Measurements from ENCODE around the gene CCDC78. TPM values are rescaled to one million over a fixed set of nuclear protein-coding genes. Genes with fewer than 3 reads are reported as not detected.
"Not testable (repeated sequence)": the region's sequence is repeated elsewhere in the genome, so short reads cannot be mapped to it uniquely, and the experiment has no call there.

CCDC78 gene
- total RNA-seq, 1 donor from 2014 or later = 1.3 TPM

GRCh38 chr16:761625-762513, 35.6 kb upstream of the CCDC78 start:
- DNase-seq (ENCODE audit: low read depth, low spot score) = no peak

- no peak for DNase-seq (ENCODE audit: low read depth, low spot score)
Measured at GRCh38 chr16:760545-761343, 34.5 kb upstream of the CCDC78 start, which contains the start of gene MSLN. Gene MSLN (plus strand): TSS chr16:760734. CDS start chr16:762681, 1,947 bp downstream.

GRCh38 chr16:760065-760464, 33.8 kb upstream of the CCDC78 start:
- DNase-seq (ENCODE audit: low read depth, low spot score) = no peak

- DNase-seq (ENCODE audit: low read depth, low spot score) = no peak
Measured at GRCh38 chr16:759110-759910, 33.1 kb upstream of the CCDC78 start.

- no peak for DNase-seq (ENCODE audit: low read depth, low spot score)
Measured at GRCh38 chr16:756428-756827, 30.2 kb upstream of the CCDC78 start.

GRCh38 chr16:754656-755055, 28.4 kb upstream of the CCDC78 start:
- DNase-seq (ENCODE audit: low read depth, low spot score) = no peak

- not testable (repeated sequence) for DNase-seq (ENCODE audit: low read depth, low spot score)
Measured at GRCh38 chr16:754121-754607, 27.9 kb upstream of the CCDC78 start.

- DNase-seq (ENCODE audit: low read depth, low spot score) = no peak
Measured at GRCh38 chr16:752007-752312, 25.7 kb upstream of the CCDC78 start.

- DNase-seq (ENCODE audit: low read depth, low spot score) = no peak
Measured at GRCh38 chr16:751152-752006, 25.1 kb upstream of the CCDC78 start.

- DNase-seq (ENCODE audit: low read depth, low spot score) = no peak
Measured at GRCh38 chr16:750485-750884, 24.2 kb upstream of the CCDC78 start.

- DNase-seq (ENCODE audit: low read depth, low spot score) = no peak
Measured at GRCh38 chr16:749010-749409, 22.8 kb upstream of the CCDC78 start.

- DNase-seq (ENCODE audit: low read depth, low spot score) = no peak
Measured at GRCh38 chr16:747978-748746, 21.9 kb upstream of the CCDC78 start.

- DNase-seq (ENCODE audit: low read depth, low spot score) = no peak
Measured at GRCh38 chr16:746637-747036, 20.4 kb upstream of the CCDC78 start.

- DNase-seq (ENCODE audit: low read depth, low spot score) = no peak
Measured at GRCh38 chr16:745739-746138, 19.5 kb upstream of the CCDC78 start.

- DNase-seq (ENCODE audit: low read depth, low spot score) = no peak
Measured at GRCh38 chr16:743794-744500, 17.7 kb upstream of the CCDC78 start.

GRCh38 chr16:742894-743293, 16.7 kb upstream of the CCDC78 start:
- not testable (repeated sequence) for DNase-seq (ENCODE audit: low read depth, low spot score)

- no peak for DNase-seq (ENCODE audit: low read depth, low spot score)
Measured at GRCh38 chr16:741986-742629, 15.9 kb upstream of the CCDC78 start.

GRCh38 chr16:740764-741505, 14.7 kb upstream of the CCDC78 start, which contains the start of gene CIAO3:
Gene CIAO3 (minus strand): TSS chr16:740997. CDS start chr16:740985, 12 bp downstream.
- peak; percentile 60 for DNase-seq (ENCODE audit: low read depth, low spot score)

All from pulmonary artery endothelial cell (primary cell).